HepG2 (cell line): Measurements from ENCODE around the gene CASKIN1.

Experiments
- EP300 ChIP-seq, 3 experiments: sonication (generic) in 1 of 3; formaldehyde crosslinking in 1 of 3; IDR thresholded peaks; 2 replicates each; pipeline versions ENCODE4 v1.5.1 to v1.6.1; 2011 to 2020; ENCODE audit warnings: low read depth in 2 of 3, low read length in 2 of 3, borderline replicate concordance in 1 of 3, improper control_type of control experiment in 1 of 3, mild to moderate bottlenecking in 1 of 3, missing genetic modification reagents in 1 of 3, moderate library complexity in 1 of 3
- FOXK1 ChIP-seq: sonication (generic); formaldehyde crosslinking; IDR thresholded peaks from 2 replicates; pipeline ENCODE4 v1.4.0; 2020; ENCODE audit warnings: low read depth, missing genetic modification reagents, borderline replicate concordance
- KMT2B ChIP-seq: IDR thresholded peaks from 2 replicates; pipeline ENCODE4 v1.6.1; 2016; ENCODE audit warnings: missing genetic modification reagents, missing compliant biosample characterization
- U2AF1 ChIP-seq: fragments of 200-400 bp; formaldehyde crosslinking; optimal IDR thresholded peaks from 2 replicates; pipeline ENCODE3; 2017; ENCODE audit warnings: mild to moderate bottlenecking, low read depth, low read length
- ZNF850 ChIP-seq: sonication (generic); formaldehyde crosslinking; conservative IDR thresholded peaks from 2 replicates; pipeline ENCODE4 v1.9.0; 2021; ENCODE audit warnings: mild to moderate bottlenecking, missing genetic modification reagents
- TF ChIP-seq, protein P1 (sequence below): sonication (generic); formaldehyde crosslinking; conservative IDR thresholded peaks from 2 replicates; pipeline ENCODE4 v1.4.0; 2020; ENCODE audit warnings: missing genetic modification reagents
- TF ChIP-seq, protein P2 (sequence below): sonication (generic); formaldehyde crosslinking; IDR thresholded peaks from 2 replicates; pipeline ENCODE4 v1.9.0; 2021; ENCODE audit warnings: missing genetic modification reagents, borderline replicate concordance
- TF ChIP-seq, protein P3 (sequence below): IDR thresholded peaks from 2 replicates; pipeline ENCODE4 v1.6.1; 2012; ENCODE audit warnings: inconsistent platforms
- TF ChIP-seq, protein P4 (sequence below): sonication (generic); formaldehyde crosslinking; IDR thresholded peaks from 2 replicates; pipeline ENCODE4 v1.4.0; 2020; ENCODE audit warnings: missing genetic modification reagents

DNA sequence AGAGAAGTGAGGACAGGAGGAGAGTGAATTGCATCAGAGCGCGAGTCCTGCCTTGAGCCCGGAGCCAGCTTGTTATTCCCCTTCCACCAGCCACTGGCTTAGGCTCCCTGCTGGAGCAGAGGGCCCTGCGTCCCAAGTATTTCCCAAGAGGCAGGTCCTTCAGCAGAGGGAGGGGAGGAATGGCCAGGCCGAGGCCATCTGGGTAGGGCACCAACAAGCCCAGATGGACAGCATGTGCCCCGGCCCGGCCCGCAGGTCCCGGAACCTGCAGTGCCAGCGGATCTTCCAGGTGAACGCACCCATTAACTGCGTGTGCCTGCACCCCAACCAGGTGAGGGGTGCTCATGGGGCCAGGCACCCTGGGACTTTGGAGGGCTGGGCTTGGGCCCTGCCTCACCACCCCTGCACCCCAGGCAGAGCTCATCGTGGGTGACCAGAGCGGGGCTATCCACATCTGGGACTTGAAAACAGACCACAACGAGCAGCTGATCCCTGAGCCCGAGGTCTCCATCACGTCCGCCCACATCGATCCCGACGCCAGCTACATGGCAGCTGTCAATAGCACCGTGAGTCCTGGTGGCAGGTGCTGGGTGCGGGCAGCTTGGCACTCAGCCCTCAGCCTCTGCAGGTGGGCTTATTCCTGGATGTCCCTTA is 10.5 kb upstream of the CASKIN1 start:
- TF ChIP-seq ZNF850 (CRISPR knock-in tag) (no peak), U2AF1 (no peak), KMT2B (no peak), FOXK1 (CRISPR knock-in tag) (no peak), EP300 (IDR thresholded peaks at IDR 0.05; ENCODE audit: low read depth in 2 of 2, low read length in 2 of 2) (no peak), EP300 (CRISPR knock-in tag; IDR thresholded peaks at IDR 0.05; ENCODE audit: borderline replicate concordance) (no peak)
- TF ChIP-seq, protein P1, sequence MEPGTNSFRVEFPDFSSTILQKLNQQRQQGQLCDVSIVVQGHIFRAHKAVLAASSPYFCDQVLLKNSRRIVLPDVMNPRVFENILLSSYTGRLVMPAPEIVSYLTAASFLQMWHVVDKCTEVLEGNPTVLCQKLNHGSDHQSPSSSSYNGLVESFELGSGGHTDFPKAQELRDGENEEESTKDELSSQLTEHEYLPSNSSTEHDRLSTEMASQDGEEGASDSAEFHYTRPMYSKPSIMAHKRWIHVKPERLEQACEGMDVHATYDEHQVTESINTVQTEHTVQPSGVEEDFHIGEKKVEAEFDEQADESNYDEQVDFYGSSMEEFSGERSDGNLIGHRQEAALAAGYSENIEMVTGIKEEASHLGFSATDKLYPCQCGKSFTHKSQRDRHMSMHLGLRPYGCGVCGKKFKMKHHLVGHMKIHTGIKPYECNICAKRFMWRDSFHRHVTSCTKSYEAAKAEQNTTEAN (CRISPR knock-in tag): no peak
- TF ChIP-seq, protein P2, sequence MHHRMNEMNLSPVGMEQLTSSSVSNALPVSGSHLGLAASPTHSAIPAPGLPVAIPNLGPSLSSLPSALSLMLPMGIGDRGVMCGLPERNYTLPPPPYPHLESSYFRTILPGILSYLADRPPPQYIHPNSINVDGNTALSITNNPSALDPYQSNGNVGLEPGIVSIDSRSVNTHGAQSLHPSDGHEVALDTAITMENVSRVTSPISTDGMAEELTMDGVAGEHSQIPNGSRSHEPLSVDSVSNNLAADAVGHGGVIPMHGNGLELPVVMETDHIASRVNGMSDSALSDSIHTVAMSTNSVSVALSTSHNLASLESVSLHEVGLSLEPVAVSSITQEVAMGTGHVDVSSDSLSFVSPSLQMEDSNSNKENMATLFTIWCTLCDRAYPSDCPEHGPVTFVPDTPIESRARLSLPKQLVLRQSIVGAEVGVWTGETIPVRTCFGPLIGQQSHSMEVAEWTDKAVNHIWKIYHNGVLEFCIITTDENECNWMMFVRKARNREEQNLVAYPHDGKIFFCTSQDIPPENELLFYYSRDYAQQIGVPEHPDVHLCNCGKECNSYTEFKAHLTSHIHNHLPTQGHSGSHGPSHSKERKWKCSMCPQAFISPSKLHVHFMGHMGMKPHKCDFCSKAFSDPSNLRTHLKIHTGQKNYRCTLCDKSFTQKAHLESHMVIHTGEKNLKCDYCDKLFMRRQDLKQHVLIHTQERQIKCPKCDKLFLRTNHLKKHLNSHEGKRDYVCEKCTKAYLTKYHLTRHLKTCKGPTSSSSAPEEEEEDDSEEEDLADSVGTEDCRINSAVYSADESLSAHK (CRISPR knock-in tag): no peak
- TF ChIP-seq, protein P3, sequence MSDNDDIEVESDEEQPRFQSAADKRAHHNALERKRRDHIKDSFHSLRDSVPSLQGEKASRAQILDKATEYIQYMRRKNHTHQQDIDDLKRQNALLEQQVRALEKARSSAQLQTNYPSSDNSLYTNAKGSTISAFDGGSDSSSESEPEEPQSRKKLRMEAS: no peak
- TF ChIP-seq, protein P4, sequence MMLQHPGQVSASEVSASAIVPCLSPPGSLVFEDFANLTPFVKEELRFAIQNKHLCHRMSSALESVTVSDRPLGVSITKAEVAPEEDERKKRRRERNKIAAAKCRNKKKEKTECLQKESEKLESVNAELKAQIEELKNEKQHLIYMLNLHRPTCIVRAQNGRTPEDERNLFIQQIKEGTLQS (CRISPR knock-in tag): no peak
